ENCODE data around the gene SLC38A4. TPM values are rescaled to one million over a fixed set of nuclear protein-coding genes. Genes with fewer than 3 reads are reported as not detected.
A peak's percentile ranks its signal among the peaks of the same experiment; 100 is the strongest.

Gene SLC38A4
- total and polyA plus RNA-seq, 8 donors = 0.12 to 16.7 (median 8.4) TPM; not detected in 4

DNA sequence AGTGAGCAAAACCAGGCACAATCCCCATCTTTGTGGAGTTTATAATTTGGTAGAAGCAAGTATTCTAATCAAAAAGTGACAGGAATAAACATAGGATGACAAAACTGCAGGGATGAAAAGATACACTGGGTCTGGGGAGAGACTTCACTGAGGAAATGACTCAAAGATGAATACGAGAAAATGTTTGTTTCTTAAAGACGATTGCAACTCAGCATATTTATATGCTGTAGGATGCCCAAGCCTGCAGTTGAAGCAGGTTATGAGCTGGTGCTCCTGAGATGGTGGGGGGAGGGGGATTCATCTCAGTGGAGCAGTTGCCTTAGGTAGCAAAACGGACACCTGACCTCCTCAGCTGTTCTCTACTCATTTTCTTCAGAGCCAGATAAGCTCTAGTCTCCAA lies 13.4 kb upstream of the SLC38A4 start:
- TF ChIP-seq POLR2A (IDR thresholded peaks at IDR 0.05) = no peak
- no peak for TF ChIP-seq EP300 (IDR thresholded peaks at IDR 0.05)
- TF ChIP-seq POLR2AphosphoS5 (IDR thresholded peaks at IDR 0.05) = no peak
- TF ChIP-seq, protein P1, sequence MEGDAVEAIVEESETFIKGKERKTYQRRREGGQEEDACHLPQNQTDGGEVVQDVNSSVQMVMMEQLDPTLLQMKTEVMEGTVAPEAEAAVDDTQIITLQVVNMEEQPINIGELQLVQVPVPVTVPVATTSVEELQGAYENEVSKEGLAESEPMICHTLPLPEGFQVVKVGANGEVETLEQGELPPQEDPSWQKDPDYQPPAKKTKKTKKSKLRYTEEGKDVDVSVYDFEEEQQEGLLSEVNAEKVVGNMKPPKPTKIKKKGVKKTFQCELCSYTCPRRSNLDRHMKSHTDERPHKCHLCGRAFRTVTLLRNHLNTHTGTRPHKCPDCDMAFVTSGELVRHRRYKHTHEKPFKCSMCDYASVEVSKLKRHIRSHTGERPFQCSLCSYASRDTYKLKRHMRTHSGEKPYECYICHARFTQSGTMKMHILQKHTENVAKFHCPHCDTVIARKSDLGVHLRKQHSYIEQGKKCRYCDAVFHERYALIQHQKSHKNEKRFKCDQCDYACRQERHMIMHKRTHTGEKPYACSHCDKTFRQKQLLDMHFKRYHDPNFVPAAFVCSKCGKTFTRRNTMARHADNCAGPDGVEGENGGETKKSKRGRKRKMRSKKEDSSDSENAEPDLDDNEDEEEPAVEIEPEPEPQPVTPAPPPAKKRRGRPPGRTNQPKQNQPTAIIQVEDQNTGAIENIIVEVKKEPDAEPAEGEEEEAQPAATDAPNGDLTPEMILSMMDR (IDR thresholded peaks at IDR 0.05) = no peak
- no peak for DNase-seq
- intact Hi-C loops (cut with DNase I; ENCODE audit: low total_unique reads) = no loop called here
- Histone ChIP-seq H3K9me3 (no peaks in the 10 kb centered on the region), H3K4me3 (no peak overlapping the region), H3K27me3 (no peaks in the 10 kb centered on the region), H3K36me3 (no peaks in the 10 kb centered on the region), H3K27ac (no peak overlapping the region), H3K4me1 (no peaks in the 10 kb centered on the region)
- WGBS, 5 donors = 63 to 79% (median 68%) methylated on average over 3 of the region's 3 CpGs

DNA sequence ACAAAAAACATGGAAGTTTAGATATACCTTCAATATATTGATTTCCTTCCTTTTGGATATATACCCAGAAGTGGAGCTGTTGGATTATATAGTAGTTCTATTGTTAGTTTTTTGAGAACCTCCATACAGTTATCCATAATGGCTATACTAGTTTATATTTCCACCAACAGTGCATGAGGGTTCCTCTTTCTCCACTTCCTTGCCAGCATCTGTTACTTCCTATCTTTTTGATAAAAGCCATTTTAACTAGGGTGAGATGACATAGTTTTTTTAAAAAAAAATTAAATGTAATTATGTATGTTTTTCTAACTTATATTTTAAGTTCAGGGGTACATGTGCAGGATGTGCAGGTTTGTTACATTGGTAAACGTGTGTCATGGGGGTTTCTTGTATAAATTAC lies 10.0 kb upstream of the SLC38A4 start:
- no peak for DNase-seq
- Histone ChIP-seq H3K36me3 (no peaks in the 10 kb centered on the region), H3K27me3 (peaks cover 0 to 21% (median 16%) of the 10 kb centered on the region in 3 donors), H3K9me3 (no peaks in the 10 kb centered on the region), H3K27ac (no peak overlapping the region), H3K4me1 (peaks cover 3 to 15% (median 10%) of the 10 kb centered on the region in 4 donors), H3K4me3 (no peak overlapping the region)
- TF ChIP-seq POLR2A (IDR thresholded peaks at IDR 0.05) (no peak), POLR2AphosphoS5 (IDR thresholded peaks at IDR 0.05) (no peak), EP300 (IDR thresholded peaks at IDR 0.05) (no peak)
- intact Hi-C loops (cut with DNase I; ENCODE audit: low total_unique reads) = no loop called here
- 76 to 89% (median 79%) methylated on average over 1 of the region's 1 CpG for WGBS, 5 donors

- Histone ChIP-seq H3K27ac (no peak overlapping the region), H3K4me3 (peak overlapping the region in 1 of 4 donors; percentile 41), H3K36me3 (no peaks in the 10 kb centered on the region), H3K27me3 (peaks cover 0 to 50% (median 24%) of the 10 kb centered on the region in 3 donors), H3K9me3 (no peaks in the 10 kb centered on the region), H3K4me1 (peaks cover 3 to 19% (median 11%) of the 10 kb centered on the region in 4 donors)
- no peak for TF ChIP-seq EP300 (IDR thresholded peaks at IDR 0.05)
- no peak for TF ChIP-seq POLR2AphosphoS5 (IDR thresholded peaks at IDR 0.05)
- TF ChIP-seq, protein P1 (IDR thresholded peaks at IDR 0.05) = no peak
- no peak for TF ChIP-seq POLR2A (IDR thresholded peaks at IDR 0.05)
- peak in 1 of 2 donors; percentile 42 for DNase-seq
- WGBS, 5 donors = 29 to 56% (median 33%) methylated on average over 16 of the region's 16 CpGs
- intact Hi-C loops (cut with DNase I; ENCODE audit: low total_unique reads) = no loop called here
Observed at GRCh38 chr12:46832130-46832704, 6.4 kb upstream of the SLC38A4 start.

- no peaks in the 10 kb centered on the region for H3K36me3 ChIP-seq
- WGBS, 5 donors = 3 to 9% (median 6%) methylated on average over 43 to 53 of the region's 53 CpGs
- peaks cover 3 to 19% (median 11%) of the 10 kb centered on the region in 4 donors for H3K4me1 ChIP-seq
- peak; percentile 34 to 62 for DNase-seq
- H3K4me3 ChIP-seq = peak overlapping the region; percentile 25 to 41 (median 33)
- H3K27me3 ChIP-seq = peaks cover 0 to 50% (median 24%) of the 10 kb centered on the region in 3 donors
- intact Hi-C loops (cut with DNase I; ENCODE audit: low total_unique reads) = no loop called here
- TF ChIP-seq POLR2AphosphoS5 (IDR thresholded peaks at IDR 0.05) = no peak
- no peak for TF ChIP-seq POLR2A (IDR thresholded peaks at IDR 0.05)
- TF ChIP-seq, protein P1 (IDR thresholded peaks at IDR 0.05) = no peak
- no peak for TF ChIP-seq EP300 (IDR thresholded peaks at IDR 0.05)
- no peaks in the 10 kb centered on the region for H3K9me3 ChIP-seq
- H3K27ac ChIP-seq = no peak overlapping the region
Observed at GRCh38 chr12:46831335-46832129, 5.7 kb upstream of the SLC38A4 start.
